Peyer's patch (tissue), 4 donors: Measurements from ENCODE around the gene B3GALT5. TPM values are rescaled to one million over a fixed set of nuclear protein-coding genes. Genes with fewer than 3 reads are reported as not detected.

Source experiments
- DNase-seq, 3 donors: peaks; one replicate each; pipeline ENCODE4 v3.0.0-alpha.2; 2017 to 2019
- H3K27ac ChIP-seq, 4 donors: fragments of 200-600 bp; sonication (generic); one replicate each; pipeline ENCODE4 v1.5.1; 2016 to 2019
- H3K27me3 ChIP-seq, 2 donors: fragments of 200-600 bp; sonication (generic); one replicate each; pipeline ENCODE4 v1.5.1; 2019
- H3K36me3 ChIP-seq, 3 donors: fragments of 200-600 bp; sonication (generic); one replicate each; pipeline ENCODE4 v1.5.1; 2016 to 2019
- H3K4me1 ChIP-seq, 4 donors: fragments of 200-600 bp; sonication (generic); one replicate each; pipeline ENCODE4 v1.5.1; 2016 to 2019
- H3K4me3 ChIP-seq, 4 donors: fragments of 200-600 bp; sonication (generic); 1 replicate in 3 of 4; 2 replicates in 1 of 4; pipeline ENCODE4 v1.5.1; 2016 to 2019; ENCODE audit warnings: mild to moderate bottlenecking in 1 of 4
- H3K9me3 ChIP-seq, 4 donors: fragments of 200-600 bp; sonication (generic); one replicate each; pipeline ENCODE4 v1.5.1; 2016 to 2019; ENCODE audit warnings: mild to moderate bottlenecking in 1 of 4
- POLR2A ChIP-seq, 2 donors: fragments of 450-650 bp; IDR thresholded peaks; one replicate each; pipeline ENCODE4 v1.5.1; 2017; ENCODE audit warnings: antibody characterized with exemption in 2 of 2, mild to moderate bottlenecking in 2 of 2, moderate library complexity in 2 of 2
- total RNA-seq, 4 donors: library from RNA; depleted of rRNA; stranded (reverse); fragments of >200 nt; gene quantifications; one replicate each; pipeline ENCODE4 v1.1.0, GENCODE V29; 2016
- TF ChIP-seq, protein P1 (sequence below), 6 experiments: fragments of 450-650 bp in 4 of 6; fragments of 200-600 bp in 2 of 6; sonication (generic) in 1 of 6; IDR thresholded peaks; one replicate each; pipeline ENCODE4 v1.5.1; 2017 to 2019; ENCODE audit warnings: antibody characterized with exemption in 6 of 6, mild to moderate bottlenecking in 3 of 6, moderate library complexity in 1 of 6

The B3GALT5 gene
- total RNA-seq, 4 donors from 2014 or later: 16.5 to 147 (median 125) TPM

DNA sequence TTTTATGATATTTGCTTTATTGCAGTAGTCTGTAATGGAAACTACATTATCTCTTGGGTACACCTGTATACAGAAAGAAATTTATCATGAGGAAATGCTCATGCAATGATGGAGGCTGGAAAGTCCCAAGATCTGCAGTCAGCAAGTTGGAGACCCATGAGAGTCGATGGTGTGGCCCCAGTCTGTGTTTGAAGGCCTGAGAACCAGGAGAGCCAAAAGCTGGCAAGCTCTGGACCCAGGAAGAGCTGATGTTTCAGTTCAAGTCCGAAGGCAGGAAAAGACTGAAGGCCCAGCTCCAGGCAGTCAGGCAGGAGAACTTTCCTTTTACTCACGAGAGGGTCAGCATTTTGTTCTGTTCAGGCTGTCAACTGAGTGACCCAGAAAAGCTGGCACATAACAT lies 42.2 kb downstream of the B3GALT5 start:
- peak in 1 of 3 donors; percentile 40 for DNase-seq
- Histone ChIP-seq H3K4me3 (no peak overlapping the region), H3K9me3 (no peaks in the 10 kb centered on the region), H3K36me3 (peaks cover 0 to 15% (median 0%) of the 10 kb centered on the region in 3 donors), H3K4me1 (peaks cover 0 to 46% (median 0%) of the 10 kb centered on the region in 4 donors), H3K27ac (peak overlapping the region in 2 of 4 donors; percentile 38 to 71), H3K27me3 (no peaks in the 10 kb centered on the region)
- no peak for TF ChIP-seq POLR2A (IDR thresholded peaks at IDR 0.05)
- TF ChIP-seq, protein P1, sequence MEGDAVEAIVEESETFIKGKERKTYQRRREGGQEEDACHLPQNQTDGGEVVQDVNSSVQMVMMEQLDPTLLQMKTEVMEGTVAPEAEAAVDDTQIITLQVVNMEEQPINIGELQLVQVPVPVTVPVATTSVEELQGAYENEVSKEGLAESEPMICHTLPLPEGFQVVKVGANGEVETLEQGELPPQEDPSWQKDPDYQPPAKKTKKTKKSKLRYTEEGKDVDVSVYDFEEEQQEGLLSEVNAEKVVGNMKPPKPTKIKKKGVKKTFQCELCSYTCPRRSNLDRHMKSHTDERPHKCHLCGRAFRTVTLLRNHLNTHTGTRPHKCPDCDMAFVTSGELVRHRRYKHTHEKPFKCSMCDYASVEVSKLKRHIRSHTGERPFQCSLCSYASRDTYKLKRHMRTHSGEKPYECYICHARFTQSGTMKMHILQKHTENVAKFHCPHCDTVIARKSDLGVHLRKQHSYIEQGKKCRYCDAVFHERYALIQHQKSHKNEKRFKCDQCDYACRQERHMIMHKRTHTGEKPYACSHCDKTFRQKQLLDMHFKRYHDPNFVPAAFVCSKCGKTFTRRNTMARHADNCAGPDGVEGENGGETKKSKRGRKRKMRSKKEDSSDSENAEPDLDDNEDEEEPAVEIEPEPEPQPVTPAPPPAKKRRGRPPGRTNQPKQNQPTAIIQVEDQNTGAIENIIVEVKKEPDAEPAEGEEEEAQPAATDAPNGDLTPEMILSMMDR (IDR thresholded peaks at IDR 0.05): no peak

DNA sequence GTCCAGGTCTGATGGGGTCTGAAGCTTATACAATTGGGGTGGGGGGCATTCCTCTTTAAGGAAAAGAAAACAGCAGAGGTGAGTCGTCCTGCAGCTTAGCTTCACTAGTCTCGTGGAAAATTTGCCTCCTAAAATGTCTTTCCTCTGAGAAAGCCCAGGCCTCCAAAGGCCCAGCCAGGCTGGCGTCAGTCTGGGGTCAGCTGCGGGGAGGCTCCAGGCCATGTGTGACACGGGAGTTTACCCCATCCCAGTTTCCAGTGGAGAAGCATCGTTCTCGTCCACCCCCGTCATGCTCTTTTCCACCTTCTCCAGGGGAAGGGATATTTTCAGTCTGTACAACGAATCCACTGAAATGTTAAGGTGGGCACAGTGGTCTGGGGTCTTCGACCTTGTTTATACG lies 42.8 kb downstream of the B3GALT5 start:
- Histone ChIP-seq H3K27ac (peak overlapping the region in 2 of 4 donors; percentile 38 to 71), H3K9me3 (no peaks in the 10 kb centered on the region), H3K4me1 (peaks cover 0 to 51% (median 0%) of the 10 kb centered on the region in 4 donors), H3K27me3 (no peaks in the 10 kb centered on the region), H3K4me3 (no peak overlapping the region), H3K36me3 (peaks cover 0 to 10% (median 0%) of the 10 kb centered on the region in 3 donors)
- TF ChIP-seq, protein P1 (IDR thresholded peaks at IDR 0.05): no peak
- no peak for TF ChIP-seq POLR2A (IDR thresholded peaks at IDR 0.05)
- peak in 1 of 3 donors; percentile 26 for DNase-seq

DNA sequence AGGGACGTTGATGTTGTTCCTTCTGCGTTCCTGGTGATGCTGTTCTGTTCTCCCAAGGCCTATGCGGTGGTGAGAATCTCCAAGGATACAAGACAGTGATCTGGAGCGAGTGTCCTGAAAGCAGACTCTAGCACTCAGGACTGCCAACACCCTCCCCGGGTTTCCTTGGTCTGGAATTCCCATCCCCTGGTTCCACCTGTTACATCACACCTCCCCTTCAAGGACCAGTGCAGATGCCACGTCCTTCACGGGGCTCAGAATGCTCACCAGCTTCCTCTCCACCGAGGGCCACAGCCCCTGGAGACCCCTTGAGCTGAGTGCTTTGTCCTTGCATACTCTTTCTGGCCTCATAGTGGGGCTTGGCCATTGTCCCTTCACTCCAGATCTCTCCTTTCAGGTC lies 43.5 kb downstream of the B3GALT5 start:
- H3K36me3 ChIP-seq: peaks cover 0 to 17% (median 0%) of the 10 kb centered on the region in 3 donors
- H3K27me3 ChIP-seq: no peaks in the 10 kb centered on the region
- H3K4me1 ChIP-seq: peaks cover 0 to 51% (median 0%) of the 10 kb centered on the region in 4 donors
- TF ChIP-seq, protein P1 (IDR thresholded peaks at IDR 0.05): no peak
- TF ChIP-seq POLR2A (IDR thresholded peaks at IDR 0.05): no peak
- peak overlapping the region in 2 of 4 donors; percentile 71 to 73 for H3K27ac ChIP-seq
- no peak overlapping the region for H3K4me3 ChIP-seq
- DNase-seq: peak in 1 of 3 donors; percentile 34
- H3K9me3 ChIP-seq: no peaks in the 10 kb centered on the region

DNA sequence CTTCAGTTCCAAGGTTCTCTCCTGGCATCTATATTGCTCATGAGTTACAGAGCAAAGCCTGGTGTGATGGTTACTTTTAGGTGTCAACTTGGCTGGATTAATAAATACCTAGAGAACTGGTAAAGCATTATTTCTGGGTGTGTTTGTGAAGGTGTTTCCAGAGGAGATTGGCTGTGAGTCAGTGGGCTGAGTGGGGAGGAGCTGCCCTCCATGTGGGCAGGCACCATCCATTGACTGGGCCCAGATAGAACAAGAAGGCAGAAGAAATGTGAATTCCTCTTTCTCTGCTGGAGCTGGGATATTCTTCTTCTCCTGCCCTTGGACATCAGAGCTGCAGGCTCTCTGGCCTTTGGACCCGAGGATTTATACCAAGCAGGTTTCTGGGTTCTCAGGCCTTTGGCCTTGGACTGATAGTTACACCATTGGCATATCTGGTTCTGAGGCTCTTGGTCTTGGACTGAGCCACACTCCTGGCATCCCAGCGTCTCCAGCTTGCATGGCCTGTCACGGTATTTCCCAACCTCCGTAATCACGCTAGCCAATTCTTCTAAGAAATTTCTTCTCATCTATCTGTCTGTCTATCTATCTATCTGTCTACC lies 44.5 kb downstream of the B3GALT5 start:
- peak overlapping the region in 1 of 4 donors; percentile 24 for H3K4me3 ChIP-seq
- H3K9me3 ChIP-seq: no peaks in the 10 kb centered on the region
- H3K4me1 ChIP-seq: peaks cover 0 to 51% (median 0%) of the 10 kb centered on the region in 4 donors
- DNase-seq: peak in 2 of 3 donors; percentile 76 to 79
- peaks cover 0 to 26% (median 0%) of the 10 kb centered on the region in 3 donors for H3K36me3 ChIP-seq
- peak overlapping the region in 1 of 4 donors; percentile 73 for H3K27ac ChIP-seq
- peak in 1 of 2 donors; percentile 20 for TF ChIP-seq POLR2A (IDR thresholded peaks at IDR 0.05)
- TF ChIP-seq, protein P1 (IDR thresholded peaks at IDR 0.05): no peak
- H3K27me3 ChIP-seq: no peaks in the 10 kb centered on the region

DNA sequence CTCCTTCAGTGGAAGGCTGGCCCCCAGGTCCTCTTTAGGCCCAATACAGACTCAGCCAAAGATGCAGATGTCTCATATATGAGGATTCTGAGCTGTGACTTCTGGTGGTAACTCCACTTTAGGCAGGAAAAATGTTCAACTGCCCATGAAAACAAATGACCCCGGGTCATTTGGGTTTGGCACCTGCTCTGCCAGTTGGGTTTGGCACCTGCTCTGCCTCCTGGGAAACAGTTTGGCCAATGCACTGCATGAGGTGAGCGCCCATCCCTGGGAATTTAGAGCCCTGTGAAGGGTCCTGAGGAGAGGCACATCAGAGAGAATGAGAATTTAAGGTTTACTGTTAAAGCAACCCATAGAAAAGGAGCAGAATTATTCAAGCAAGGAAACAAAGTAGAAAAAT lies 45.3 kb downstream of the B3GALT5 start:
- no peaks in the 10 kb centered on the region for H3K9me3 ChIP-seq
- TF ChIP-seq, protein P1 (IDR thresholded peaks at IDR 0.05): no peak
- H3K27ac ChIP-seq: peak overlapping the region in 1 of 4 donors; percentile 73
- H3K4me3 ChIP-seq: peak overlapping the region in 2 of 4 donors; percentile 24
- peaks cover 0 to 35% (median 0%) of the 10 kb centered on the region in 3 donors for H3K36me3 ChIP-seq
- no peaks in the 10 kb centered on the region for H3K27me3 ChIP-seq
- DNase-seq: peak in 1 of 3 donors; percentile 19
- peaks cover 0 to 51% (median 0%) of the 10 kb centered on the region in 4 donors for H3K4me1 ChIP-seq
